HG03025 (cell line): ENCODE results near the gene CACNA1H.

ENCODE experiments used
- ATAC-seq: cut with Tn5 transposase; IDR thresholded peaks from one replicate; pipeline ENCODE4 v1.9.1; 2021; ENCODE audit warnings: mild to moderate bottlenecking, moderate library complexity; ENCODE audit not compliant: unreplicated experiment, low FRiP score

Gene CACNA1H

GRCh38 chr16:1171001-1171400 is 18.1 kb downstream of the CACNA1H start:
- no peak for ATAC-seq

- no peak for ATAC-seq
These were observed 19.0 kb downstream of the CACNA1H start for GRCh38 chr16:1171854-1172428.

DNA sequence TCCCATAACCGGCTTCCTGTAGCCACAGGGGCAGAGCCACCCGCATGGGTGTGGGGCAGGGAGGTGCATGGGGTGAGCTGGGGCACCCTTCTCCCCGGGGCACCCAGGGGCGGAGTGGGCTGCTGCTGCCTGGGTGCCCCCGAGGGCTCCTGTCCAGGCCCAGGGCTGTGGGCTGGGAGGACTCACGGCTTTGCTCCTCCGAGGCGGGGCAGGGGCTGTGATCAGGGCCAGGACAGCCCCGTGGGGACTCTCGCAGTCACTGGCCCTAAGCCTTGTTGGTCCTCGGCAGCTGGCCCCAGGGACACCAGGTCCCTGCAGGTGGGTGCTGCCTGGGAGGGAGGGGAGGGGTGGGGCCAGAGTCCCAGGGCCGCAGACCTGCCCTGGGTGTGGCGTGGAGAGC is 19.7 kb downstream of the CACNA1H start:
- ATAC-seq = no peak

GRCh38 chr16:1173788-1174451 is 21.0 kb downstream of the CACNA1H start:
- no peak for ATAC-seq

- ATAC-seq = no peak
These were observed 21.8 kb downstream of the CACNA1H start for GRCh38 chr16:1174477-1175357.

DNA sequence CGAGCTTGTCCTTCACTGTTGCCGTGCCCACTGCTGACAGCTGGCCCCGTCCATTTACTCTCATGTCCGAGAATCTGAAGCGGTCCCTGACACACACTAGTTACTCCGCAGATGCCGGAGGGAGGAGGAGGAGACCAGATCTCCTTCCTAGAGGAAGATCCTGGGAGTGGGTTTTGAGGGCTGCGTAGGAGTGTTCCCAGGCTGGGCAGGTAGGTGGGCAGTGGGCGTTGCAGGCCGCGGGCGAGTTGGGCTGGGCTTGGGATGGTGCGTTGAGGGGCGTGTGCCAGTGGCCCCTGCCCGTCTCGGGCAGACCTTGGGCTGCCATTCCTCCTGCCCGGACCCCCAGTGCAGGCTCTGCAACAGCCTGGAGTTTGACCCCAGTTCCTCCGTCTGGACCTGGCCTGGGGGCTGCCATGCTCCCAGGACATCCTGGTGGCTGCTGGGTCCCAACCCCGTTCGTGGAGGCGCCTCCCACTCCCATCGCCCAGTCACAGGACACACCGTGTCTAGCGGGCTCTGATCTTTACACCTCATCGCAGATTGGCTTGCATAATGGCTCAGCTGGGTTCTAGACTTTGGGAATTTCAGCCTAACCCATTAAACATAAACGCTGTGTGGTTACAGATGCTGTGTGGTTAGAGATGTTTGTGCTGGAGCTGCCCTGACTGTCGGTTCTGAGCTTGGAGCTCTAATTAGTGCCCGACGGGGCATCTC is 22.8 kb downstream of the CACNA1H start:
- ATAC-seq = no peak

- no peak for ATAC-seq
These were observed 23.5 kb downstream of the CACNA1H start for GRCh38 chr16:1176280-1176897.

GRCh38 chr16:1177053-1177452 is 24.1 kb downstream of the CACNA1H start:
- ATAC-seq = no peak

DNA sequence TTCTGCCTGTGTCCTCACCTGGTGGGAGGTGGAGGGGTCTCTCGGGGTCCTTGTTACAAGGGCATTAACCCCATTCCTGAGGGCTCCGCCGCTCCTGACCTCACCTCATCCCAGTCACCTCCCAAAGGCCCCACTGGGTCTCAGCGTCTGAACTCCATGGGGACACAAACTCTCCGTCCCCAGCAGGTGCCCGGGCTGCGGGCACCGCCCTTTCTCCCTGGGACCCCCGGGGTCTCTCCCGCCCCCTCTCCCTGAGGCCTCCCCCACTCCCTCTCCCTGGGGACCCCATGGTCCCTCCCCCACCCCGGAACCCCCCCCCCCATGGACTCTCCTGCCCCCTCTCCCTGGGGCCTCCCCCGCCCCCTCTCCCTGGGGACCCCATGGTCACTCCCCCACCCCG is 24.8 kb downstream of the CACNA1H start:
- no peak for ATAC-seq

GRCh38 chr16:1178295-1178910 is 25.5 kb downstream of the CACNA1H start:
- ATAC-seq = no peak

- ATAC-seq = no peak
These were observed 27.9 kb downstream of the CACNA1H start for GRCh38 chr16:1180549-1181403.

- no peak for ATAC-seq
These were observed 28.8 kb downstream of the CACNA1H start for GRCh38 chr16:1181404-1182315.

GRCh38 chr16:1182316-1182671 is 29.4 kb downstream of the CACNA1H start:
- ATAC-seq = no peak

DNA sequence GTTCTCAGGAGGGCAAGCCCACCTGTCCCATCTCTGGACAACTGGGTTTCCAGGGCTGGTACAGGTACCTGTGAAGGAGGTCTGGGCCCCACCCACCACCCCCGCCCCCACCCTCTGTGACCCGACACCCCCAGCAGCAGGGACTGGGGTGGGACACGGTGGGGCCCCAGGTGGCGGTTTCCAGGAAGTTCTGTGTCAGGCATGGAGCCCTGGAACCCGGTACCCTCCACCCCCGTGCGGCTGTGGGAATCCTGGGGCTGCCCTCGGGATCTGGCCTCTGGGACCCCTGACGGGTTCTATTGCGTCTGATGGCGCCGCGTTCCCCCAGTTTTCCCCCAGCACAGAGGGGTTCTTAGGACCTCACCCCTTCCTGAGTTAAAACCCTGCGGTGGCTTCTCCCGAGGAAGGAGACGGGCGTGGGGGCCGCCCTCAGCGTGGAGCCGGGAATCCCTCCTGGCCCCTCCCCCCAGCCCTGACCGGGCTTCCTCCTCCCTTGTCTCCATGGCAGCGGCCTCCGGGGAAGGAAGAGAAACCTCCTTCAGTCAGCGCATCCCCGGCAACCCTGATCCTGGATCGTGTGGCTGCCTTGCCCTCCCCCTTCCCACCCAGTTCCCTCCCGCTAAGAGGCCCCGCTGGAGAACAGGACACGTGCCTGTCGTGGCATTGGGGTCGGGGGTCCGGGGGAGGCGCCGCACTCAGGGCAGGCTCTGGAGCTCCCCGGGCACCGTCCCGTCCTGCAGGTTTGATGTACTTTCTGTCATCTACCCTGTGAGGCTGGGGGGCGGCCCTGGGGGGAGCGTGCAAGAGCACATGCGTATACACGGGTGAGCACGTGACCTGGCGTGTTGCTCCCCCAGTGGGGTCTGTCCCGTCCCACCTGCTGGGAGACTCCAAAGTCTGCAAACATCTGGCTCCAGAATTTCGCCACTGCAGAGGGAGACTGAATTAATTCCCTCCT is 30.3 kb downstream of the CACNA1H start:
- ATAC-seq = no peak

GRCh38 chr16:1184156-1184868 is 31.4 kb downstream of the CACNA1H start:
- ATAC-seq = no peak

DNA sequence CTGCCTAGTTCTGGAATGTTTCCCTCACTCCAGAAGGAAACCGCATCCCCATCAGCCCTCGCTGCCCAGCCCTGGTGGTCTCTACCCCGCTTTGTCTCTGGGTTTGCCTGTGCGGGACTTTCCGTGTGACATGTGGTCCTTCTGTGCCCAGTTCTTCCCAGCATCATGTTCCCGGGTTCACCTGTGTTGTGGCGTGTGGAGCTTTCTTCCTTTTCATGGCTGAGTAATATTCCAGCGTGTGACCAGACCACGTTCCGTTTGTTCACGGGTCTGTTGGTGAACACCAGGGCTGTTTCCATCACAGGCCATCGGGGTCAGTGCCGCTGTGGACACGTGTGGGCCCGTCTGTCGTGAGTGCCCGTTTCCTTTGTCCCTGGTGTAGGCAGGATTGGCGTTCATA is 32.1 kb downstream of the CACNA1H start:
- no peak for ATAC-seq
